ENCODE data around the gene DYNC1H1. TPM values are rescaled to one million over a fixed set of nuclear protein-coding genes. Genes with fewer than 3 reads are reported as not detected.

Gene DYNC1H1
- total and polyA plus RNA-seq, 2 of the 13 experiments (the other 11 are each of a cell fraction or from before 2014, with no cell fraction given): 74.4 to 239 TPM

GRCh38 chr14:102086972-102087761 is 122.8 kb downstream of the DYNC1H1 start, which contains the start of gene HSP90AA1 (continued):
- no peak for TF ChIP-seq PAXIP1 (CRISPR knock-in tag; conservative IDR thresholded peaks at IDR 0.05)
- TF ChIP-seq ZNF766 (CRISPR knock-in tag; IDR thresholded peaks at IDR 0.05; ENCODE audit: borderline replicate concordance): 0 out of 2 replicates have a peak, but pooled peaks have one; percentile 61
- TF ChIP-seq ZNF816 (CRISPR knock-in tag; IDR thresholded peaks at IDR 0.05; ENCODE audit: borderline replicate concordance): peak; percentile 67; the same call in 1 of the 2 replicates
- TF ChIP-seq FOXJ3 (CRISPR knock-in tag; IDR thresholded peaks at IDR 0.05; ENCODE audit: borderline replicate concordance): no peak
- TF ChIP-seq ZBTB40 (IDR thresholded peaks at IDR 0.05): no peak
- peak; percentile 24; the same call in 1 of the 2 replicates for TF ChIP-seq ZBTB40 (CRISPR knock-in tag; IDR thresholded peaks at IDR 0.05)
- no peak for TF ChIP-seq MED1 (CRISPR knock-in tag; IDR thresholded peaks at IDR 0.05)
- no peak for TF ChIP-seq ELK4 (CRISPR knock-in tag; IDR thresholded peaks at IDR 0.05; ENCODE audit: borderline replicate concordance)
